K562 (cell line): ENCODE data around the gene SGMS1. TPM values are rescaled to one million over a fixed set of nuclear protein-coding genes. Genes with fewer than 3 reads are reported as not detected.

Experiments
- ATF2 ChIP-seq: sonication (generic); formaldehyde crosslinking; IDR thresholded peaks from 2 replicates; pipeline ENCODE4 v1.8.1; 2022; ENCODE audit warnings: missing genetic modification reagents
- MED1 ChIP-seq: sonication (generic); formaldehyde crosslinking; IDR thresholded peaks from 2 replicates; pipeline ENCODE4 v1.8.1; 2023; ENCODE audit warnings: missing genetic modification reagents, borderline replicate concordance
- POLR3A ChIP-seq: IDR thresholded peaks from 2 replicates; pipeline ENCODE4 v1.6.1; 2011; ENCODE audit warnings: borderline replicate concordance, mild to moderate bottlenecking, moderate library complexity; ENCODE audit not compliant: insufficient read length, insufficient read depth; ENCODE audit errors: extremely low read depth
- RB1 ChIP-seq: fragments of 450-650 bp; IDR thresholded peaks from 2 replicates; pipeline ENCODE4 v1.6.1; 2017; ENCODE audit warnings: low read depth, mild to moderate bottlenecking
- SMAD1 ChIP-seq: fragments of 150-350 bp; IDR thresholded peaks from 2 replicates; pipeline ENCODE4 v1.6.1; 2014; ENCODE audit warnings: low read length, low read depth; ENCODE audit not compliant: partially characterized antibody
- STAT5B ChIP-seq: fragments of 250-450 bp; sonication (Bioruptor Pico); IDR thresholded peaks from 2 replicates; pipeline ENCODE4 v1.8.0; 2021; ENCODE audit warnings: mild to moderate bottlenecking, inconsistent platforms
- ZZZ3 ChIP-seq: fragments of 450-650 bp; IDR thresholded peaks from 2 replicates; pipeline ENCODE4 v1.6.1; 2016; ENCODE audit warnings: antibody characterized with exemption, mild to moderate bottlenecking, moderate library complexity
- polyA plus RNA-seq, 8 experiments: library from polyadenylated mRNA; depleted of rRNA in 4 of 8; stranded (reverse) in 5 of 8; unstranded in 3 of 8; fragments of >200 nt; fragmentation: Nextera tagmentation in 2 of 8; fragmentation: Illumina TruSeq in 1 of 8; extraction: Ambion mirVana in 2 of 8; extraction: Trizol in 1 of 8; gene quantifications; 2 replicates each; pipeline versions ENCODE4 v1.2.1 to v1.2.3, GENCODE V29; 2011 to 2014; ENCODE audit warnings: inconsistent platforms in 1 of 8, missing spikeins in 1 of 8
- total RNA-seq, 7 experiments: library from RNA; depleted of rRNA in 6 of 7; stranded (reverse); fragments of >200 nt in 6 of 7; fragmentation: Illumina TruSeq in 2 of 7; extraction: Trizol in 2 of 7; gene quantifications; 2 replicates each; pipeline versions ENCODE4 v1.2.1 to v1.2.3, GENCODE V29; 2011 to 2021; ENCODE audit warnings: low replicate concordance in 1 of 7
- TF ChIP-seq, protein P1 (sequence below), 2 experiments: fragments of 450-650 bp; IDR thresholded peaks; 2 replicates each; pipeline ENCODE4 v1.6.1; 2016; ENCODE audit warnings: mild to moderate bottlenecking in 2 of 2, borderline replicate concordance in 1 of 2, low read depth in 1 of 2, moderate library complexity in 1 of 2
- TF ChIP-seq, protein P2 (sequence below), 2 experiments: fragments of 450-650 bp; IDR thresholded peaks; 2 replicates each; pipeline ENCODE4 v1.6.1; 2016
- TF ChIP-seq, protein P3 (sequence below): sonication (generic); formaldehyde crosslinking; IDR thresholded peaks from 2 replicates; pipeline ENCODE4 v1.8.0; 2022; ENCODE audit warnings: mild to moderate bottlenecking, missing genetic modification reagents

Gene SGMS1
- total and polyA plus RNA-seq, 9 of the 15 experiments (the other 6 are each of a cell fraction or from before 2014, with no cell fraction given): 22.6 to 232 (median 82.2) TPM

- TF ChIP-seq, protein P1, sequence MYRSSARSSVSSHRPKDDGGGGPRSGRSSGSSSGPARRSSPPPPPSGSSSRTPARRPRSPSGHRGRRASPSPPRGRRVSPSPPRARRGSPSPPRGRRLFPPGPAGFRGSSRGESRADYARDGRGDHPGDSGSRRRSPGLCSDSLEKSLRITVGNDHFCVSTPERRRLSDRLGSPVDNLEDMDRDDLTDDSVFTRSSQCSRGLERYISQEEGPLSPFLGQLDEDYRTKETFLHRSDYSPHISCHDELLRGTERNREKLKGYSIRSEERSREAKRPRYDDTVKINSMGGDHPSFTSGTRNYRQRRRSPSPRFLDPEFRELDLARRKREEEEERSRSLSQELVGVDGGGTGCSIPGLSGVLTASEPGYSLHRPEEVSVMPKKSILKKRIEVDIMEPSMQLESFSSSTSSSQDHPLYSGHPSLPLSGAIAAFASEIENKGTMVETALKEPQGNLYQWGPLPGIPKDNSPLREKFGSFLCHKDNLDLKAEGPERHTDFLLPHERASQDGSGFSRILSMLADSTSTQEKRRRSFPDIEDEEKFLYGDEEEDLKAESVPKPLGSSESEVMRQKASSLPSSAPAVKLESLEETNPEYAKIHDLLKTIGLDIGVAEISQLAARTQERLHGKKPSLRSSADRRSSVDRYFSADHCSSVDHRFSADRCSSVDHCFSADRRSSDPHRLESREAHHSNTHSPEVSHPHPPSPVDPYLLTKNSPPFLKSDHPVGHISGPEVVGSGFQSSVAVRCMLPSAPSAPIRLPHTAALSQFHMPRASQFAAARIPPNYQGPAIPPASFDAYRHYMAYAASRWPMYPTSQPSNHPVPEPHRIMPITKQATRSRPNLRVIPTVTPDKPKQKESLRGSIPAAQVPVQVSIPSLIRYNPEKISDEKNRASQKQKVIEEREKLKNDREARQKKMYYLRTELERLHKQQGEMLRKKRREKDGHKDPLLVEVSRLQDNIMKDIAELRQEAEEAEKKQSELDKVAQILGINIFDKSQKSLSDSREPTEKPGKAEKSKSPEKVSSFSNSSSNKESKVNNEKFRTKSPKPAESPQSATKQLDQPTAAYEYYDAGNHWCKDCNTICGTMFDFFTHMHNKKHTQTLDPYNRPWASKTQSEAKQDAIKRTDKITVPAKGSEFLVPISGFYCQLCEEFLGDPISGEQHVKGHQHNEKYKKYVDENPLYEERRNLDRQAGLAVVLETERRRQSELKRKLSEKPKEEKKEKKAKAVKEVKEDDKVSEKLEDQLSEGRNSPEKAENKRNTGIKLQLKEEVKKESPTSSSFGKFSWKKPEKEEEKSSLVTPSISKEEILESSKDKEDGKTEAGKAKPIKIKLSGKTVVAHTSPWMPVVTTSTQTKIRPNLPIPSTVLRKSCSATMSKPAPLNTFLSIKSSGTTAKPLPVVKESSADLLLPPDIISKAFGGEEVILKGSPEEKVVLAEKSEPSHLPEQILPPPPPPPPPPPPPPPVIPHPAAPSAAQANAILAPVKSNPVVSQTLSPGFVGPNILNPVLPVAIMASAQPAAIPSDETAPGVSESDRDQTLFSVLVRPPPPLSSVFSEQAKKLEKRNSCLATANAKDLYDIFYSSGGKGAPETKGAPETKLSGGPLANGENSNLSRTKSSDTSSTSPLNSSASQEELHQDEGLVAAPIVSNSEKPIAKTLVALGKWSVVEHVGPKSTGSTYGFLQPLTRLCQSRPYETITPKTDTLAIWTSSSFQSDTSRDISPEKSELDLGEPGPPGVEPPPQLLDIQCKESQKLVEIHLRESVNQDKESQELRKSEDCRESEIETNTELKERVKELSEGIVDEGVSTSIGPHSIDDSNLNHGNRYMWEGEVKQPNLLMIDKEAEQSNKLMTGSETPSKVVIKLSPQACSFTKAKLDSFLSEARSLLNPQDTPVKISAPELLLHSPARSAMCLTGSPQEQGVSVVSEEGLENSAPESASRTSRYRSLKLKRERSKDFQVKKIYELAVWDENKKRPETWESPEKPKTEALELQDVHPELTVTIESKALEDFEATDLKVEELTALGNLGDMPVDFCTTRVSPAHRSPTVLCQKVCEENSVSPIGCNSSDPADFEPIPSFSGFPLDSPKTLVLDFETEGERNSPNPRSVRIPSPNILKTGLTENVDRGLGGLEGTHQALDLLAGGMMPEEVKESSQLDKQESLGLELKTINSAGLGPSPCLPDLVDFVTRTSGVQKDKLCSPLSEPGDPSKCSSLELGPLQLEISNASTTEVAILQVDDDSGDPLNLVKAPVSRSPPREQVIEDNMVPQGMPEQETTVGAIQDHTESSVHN (IDR thresholded peaks at IDR 0.05; ENCODE audit: borderline replicate concordance in 1 of 2, low read depth in 1 of 2): no peak
- TF ChIP-seq POLR3A (no peak), RB1 (peak; percentile 24), ATF2 (CRISPR knock-in tag) (no peak), ZZZ3 (no peak), STAT5B (CRISPR knock-in tag) (no peak), MED1 (CRISPR knock-in tag) (no peak), SMAD1 (no peak)
- TF ChIP-seq, protein P2, sequence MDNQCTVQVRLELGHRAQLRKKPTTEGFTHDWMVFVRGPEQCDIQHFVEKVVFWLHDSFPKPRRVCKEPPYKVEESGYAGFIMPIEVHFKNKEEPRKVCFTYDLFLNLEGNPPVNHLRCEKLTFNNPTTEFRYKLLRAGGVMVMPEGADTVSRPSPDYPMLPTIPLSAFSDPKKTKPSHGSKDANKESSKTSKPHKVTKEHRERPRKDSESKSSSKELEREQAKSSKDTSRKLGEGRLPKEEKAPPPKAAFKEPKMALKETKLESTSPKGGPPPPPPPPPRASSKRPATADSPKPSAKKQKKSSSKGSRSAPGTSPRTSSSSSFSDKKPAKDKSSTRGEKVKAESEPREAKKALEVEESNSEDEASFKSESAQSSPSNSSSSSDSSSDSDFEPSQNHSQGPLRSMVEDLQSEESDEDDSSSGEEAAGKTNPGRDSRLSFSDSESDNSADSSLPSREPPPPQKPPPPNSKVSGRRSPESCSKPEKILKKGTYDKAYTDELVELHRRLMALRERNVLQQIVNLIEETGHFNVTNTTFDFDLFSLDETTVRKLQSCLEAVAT (IDR thresholded peaks at IDR 0.05): peak; percentile 60 to 66; a peak in 2 of 4 replicates
- TF ChIP-seq, protein P3, sequence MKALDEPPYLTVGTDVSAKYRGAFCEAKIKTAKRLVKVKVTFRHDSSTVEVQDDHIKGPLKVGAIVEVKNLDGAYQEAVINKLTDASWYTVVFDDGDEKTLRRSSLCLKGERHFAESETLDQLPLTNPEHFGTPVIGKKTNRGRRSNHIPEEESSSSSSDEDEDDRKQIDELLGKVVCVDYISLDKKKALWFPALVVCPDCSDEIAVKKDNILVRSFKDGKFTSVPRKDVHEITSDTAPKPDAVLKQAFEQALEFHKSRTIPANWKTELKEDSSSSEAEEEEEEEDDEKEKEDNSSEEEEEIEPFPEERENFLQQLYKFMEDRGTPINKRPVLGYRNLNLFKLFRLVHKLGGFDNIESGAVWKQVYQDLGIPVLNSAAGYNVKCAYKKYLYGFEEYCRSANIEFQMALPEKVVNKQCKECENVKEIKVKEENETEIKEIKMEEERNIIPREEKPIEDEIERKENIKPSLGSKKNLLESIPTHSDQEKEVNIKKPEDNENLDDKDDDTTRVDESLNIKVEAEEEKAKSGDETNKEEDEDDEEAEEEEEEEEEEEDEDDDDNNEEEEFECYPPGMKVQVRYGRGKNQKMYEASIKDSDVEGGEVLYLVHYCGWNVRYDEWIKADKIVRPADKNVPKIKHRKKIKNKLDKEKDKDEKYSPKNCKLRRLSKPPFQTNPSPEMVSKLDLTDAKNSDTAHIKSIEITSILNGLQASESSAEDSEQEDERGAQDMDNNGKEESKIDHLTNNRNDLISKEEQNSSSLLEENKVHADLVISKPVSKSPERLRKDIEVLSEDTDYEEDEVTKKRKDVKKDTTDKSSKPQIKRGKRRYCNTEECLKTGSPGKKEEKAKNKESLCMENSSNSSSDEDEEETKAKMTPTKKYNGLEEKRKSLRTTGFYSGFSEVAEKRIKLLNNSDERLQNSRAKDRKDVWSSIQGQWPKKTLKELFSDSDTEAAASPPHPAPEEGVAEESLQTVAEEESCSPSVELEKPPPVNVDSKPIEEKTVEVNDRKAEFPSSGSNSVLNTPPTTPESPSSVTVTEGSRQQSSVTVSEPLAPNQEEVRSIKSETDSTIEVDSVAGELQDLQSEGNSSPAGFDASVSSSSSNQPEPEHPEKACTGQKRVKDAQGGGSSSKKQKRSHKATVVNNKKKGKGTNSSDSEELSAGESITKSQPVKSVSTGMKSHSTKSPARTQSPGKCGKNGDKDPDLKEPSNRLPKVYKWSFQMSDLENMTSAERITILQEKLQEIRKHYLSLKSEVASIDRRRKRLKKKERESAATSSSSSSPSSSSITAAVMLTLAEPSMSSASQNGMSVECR (CRISPR knock-in tag): peak; percentile 64; the same call in 1 of the 2 replicates
Observed at GRCh38 chr10:50621968-50622705, 1.6 kb downstream of the SGMS1 start (continued).
